Hypothalamus (tissue), 51 donors: ENCODE results near the gene PEX5L.
"Not testable (repeated sequence)": the region's sequence is repeated elsewhere in the genome, so short reads cannot be mapped to it uniquely, and the experiment has no call there.

Experiments
- DNase-seq, 51 donors: peaks; one replicate each; lab custom pipeline; 2025; lab: John Stamatoyannopoulos, UW

The PEX5L gene

DNA sequence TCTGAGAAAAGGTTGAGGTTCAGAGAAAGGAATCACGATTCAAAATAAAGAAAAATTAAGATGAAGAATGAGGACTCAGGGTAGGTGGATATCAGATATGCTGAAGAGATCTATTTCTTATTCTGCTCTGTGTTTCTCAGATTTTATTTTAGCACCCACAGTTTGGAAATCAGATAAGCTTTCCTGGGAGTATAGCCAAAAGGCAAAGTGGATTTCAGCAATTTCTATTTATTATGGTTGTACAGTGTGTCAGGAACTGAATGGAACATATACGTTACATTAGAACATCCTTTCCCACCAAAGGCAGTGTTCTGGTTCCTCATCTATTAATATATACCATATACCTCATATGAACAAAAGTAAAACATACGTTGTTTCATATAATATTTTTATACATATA, 18.9 kb downstream of the PEX5L start:
- DNase-seq: no peak

DNA sequence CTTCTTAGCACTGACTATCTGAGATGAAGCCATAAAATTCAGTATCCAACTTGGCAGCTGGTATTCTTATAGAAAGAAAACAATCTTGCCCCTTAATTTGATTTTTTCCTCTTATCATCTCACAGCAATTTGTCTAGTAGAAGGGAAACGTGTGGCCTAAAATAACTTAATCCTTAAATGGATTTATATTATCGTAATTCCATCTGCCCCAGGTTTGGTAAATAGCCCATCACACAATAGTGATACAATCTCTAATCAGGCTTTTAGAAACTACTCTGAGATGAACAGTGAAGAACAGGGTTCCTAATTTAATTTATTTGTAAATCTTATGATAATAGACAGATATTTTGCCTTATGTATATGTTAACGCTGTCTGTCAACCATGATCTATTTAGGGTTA, 24.8 kb downstream of the PEX5L start:
- DNase-seq: no peak

DNA sequence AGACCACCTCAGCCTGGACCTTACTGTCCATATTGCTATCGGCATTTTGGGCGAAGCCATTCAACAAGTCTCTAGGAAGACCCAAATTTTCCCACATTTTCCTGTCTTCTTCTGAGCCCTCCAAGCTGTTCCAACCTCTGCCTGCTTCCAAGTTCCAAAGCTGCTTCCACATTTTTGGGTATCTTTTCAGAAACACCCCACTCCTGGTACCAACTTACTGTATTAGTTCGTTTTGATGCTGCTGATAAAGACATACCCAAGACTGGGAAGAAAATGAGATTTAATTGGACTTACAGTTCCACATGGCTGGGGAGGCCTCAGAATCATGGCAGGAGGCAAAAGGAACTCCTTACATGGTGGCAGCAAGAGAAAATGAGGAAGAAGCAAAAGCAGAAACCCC, 28.4 kb downstream of the PEX5L start:
- not testable (repeated sequence) for DNase-seq

DNA sequence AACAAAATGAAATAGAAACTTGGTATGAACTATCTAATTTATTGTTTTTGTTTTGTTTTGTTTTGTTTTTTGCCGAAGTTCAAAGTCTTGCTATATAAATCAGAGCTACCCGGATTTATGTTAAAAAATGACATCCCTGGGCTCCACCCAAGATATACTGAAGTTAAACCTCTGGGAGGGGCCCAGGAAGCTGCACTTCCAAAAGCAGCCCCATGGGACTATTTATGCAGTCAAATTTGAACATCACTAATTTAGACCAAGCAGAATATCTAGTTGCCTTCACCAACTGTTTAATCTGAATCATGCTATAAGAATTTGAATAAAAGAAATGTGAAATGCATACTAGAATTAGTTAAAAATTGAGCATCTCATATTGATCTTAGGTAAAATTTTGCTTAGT, 32.2 kb downstream of the PEX5L start:
- DNase-seq: no peak

DNA sequence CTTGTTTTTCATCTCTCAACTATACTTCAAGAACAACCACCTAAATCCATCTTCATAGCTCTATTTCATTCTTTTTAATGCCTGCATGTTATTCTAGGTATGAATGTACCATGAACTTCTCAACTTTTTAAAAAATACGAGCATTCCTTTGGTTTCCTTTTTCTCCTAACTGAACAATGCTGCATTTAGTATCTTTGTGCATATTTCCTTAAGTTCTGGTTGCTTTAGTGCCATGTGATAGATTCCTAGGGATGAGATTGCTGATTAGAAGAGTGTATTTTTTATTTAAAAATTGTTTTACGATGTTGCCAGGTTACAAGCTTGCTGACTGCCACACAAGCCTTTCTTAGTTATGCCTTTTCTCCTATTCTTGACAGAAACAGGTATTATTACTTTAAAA, 34.7 kb downstream of the PEX5L start:
- no peak for DNase-seq

DNA sequence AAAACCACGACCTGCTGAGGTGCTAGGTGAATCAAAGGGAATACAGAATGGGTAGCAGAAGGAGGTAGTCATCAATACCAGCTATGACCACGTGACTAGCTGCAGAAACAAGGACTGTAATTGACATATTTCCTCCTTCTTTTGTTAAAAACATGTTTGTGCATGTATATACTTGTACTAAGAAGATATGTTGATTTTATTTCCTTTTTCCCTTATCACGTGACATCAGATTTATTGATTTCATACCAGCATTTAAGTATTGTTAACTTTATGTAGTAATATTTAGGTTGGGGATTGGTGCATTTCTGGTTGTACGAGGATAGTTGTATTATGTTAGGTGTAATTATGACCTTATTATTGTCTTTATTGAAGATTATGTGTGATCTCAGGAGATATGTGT, 36.2 kb downstream of the PEX5L start:
- DNase-seq: no peak

DNA sequence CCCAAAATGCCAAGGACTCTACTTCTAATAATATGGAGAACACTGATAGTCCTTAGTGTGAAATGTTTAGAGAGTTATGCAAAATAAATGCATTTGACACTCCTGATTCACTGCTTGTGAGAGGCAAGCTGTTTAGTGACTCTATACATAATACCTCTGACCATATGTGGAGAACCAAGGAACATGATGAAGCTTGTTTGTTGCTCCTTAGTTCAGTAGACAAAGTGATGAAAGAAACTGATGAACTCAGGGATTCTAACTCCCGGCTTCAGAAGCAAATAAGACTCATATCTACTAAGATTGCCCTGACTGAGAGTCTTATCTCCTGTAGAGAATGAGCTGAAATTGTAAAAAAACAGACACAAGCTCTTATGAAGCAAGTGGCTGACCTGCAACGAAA, 41.3 kb downstream of the PEX5L start:
- no peak for DNase-seq

DNA sequence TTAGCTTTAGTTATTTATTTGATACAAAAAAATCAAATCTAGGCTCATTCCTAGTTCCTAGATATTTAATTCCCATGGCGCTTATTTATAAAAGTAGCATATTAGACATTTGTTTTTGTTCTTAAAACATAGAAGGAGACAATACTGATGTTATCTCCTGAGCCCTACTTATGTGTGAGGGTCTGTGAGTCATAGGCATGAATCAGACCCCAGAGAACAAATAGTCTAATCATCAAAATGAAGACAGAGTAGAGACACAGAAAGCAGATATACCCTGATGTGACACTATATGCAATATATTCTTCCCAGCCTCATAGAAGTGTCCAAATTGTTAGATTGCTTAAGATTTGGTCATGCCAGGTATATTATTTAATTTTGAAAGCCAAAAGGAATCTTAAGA, 44.9 kb downstream of the PEX5L start:
- no peak for DNase-seq

DNA sequence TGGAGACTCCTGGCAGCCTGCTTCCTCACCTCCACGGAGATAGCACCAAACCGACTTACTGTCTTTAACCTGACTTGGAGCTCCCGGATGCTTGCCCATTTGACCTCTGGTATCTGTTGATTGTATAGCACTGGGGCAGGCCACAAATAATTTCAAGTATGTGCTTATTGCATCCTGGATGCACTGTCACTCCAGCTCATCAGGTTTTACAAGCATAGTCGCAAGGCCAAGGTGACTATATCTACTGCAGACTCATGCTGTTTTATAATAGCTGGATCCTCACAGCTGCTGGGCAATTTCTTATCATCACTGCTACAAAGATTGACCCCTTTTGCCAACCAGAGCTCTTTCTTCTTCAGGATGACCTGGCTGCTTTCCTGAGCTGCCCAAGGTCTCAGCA, 45.6 kb downstream of the PEX5L start:
- no peak for DNase-seq

DNA sequence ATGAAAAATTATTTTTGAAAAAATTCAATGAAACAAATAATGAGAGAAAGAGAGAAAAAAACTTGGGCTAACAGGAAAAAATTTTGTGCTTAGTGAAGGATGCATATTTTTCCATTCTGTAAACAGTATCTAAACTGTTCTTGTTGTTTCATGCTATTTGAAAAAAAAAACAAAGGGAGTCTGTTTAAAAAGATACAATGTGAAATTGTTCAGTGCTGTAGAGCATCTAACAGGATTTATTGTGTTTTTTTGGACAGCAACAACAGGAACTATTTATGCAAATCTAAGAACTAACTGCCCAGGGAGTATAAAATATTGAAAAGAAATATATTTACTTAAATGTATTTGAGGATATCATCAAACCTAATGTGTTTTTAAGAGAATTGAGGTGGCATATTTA, 55.1 kb downstream of the PEX5L start:
- peak in 1 of 51 donors; percentile 31 for DNase-seq

DNA sequence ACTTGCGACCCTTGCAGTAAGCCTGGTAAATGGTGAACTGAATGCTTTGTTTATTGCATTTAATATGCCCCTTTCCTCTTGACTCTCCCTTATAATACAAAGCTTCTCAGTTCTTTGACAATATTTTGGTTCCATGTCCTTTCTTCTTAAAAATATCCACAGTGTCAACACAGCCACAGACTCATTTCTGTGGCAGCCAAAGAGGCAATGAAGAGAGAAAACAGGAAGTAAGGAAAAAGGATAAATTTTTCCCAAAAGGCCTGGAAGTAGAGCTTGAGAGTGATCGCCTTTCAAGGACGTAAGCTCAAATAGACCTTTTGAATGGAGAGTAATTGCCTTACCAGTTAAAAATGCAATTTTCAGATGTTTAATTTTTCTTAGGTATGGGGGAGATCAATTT, 59.4 kb downstream of the PEX5L start:
- DNase-seq: peak in 1 of 51 donors; percentile 53

DNA sequence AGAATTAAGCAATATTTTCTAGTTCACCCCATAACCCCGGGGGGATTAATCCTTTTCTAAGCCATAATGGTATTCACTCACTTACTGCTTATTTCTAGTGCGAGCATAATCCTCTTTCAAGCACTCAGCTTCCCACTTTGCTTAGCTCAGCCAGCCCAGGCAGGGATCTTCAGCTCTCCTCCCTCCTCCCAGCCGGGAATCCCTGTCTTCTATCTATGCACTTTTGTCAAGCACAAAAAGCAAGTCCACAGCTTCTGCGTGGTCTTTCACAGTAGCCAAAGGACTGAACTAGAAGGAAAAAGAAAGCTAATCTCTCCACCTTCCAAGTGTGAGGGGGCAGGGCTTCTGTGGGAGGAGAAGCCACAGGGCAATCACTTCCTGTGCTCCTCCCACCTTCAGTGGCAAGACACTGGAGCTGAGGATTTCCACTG, 62.8 kb downstream of the PEX5L start:
- DNase-seq: peak in 33 of 51 donors; percentile 3 to 71 (median 33)

DNA sequence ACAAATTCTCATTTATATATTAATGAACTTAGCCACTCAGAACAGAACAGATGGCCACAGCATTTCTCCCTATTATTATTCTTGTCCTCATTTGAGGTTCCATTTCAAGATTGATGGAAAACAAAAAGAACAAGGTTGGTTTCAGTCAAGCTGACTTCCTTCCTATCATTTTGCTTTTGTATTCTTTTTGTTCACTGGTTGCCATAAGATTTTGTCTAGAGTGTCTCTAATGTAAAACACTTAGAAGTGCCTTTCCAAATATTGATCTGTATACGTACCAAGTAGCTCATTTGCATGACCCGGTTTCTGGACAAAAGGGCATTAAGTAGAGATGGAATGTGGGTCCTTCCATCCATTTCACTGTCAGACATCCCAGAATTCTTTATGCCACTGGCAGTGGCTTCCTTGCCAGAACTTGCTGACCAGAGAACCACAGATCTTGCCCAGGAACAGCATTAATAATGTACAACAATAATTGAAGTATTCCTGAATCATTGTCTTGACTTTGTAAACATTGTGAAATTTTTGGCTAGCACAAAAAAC, 63.8 kb downstream of the PEX5L start:
- DNase-seq: peak in 3 of 51 donors; percentile 18 to 55 (median 23)

DNA sequence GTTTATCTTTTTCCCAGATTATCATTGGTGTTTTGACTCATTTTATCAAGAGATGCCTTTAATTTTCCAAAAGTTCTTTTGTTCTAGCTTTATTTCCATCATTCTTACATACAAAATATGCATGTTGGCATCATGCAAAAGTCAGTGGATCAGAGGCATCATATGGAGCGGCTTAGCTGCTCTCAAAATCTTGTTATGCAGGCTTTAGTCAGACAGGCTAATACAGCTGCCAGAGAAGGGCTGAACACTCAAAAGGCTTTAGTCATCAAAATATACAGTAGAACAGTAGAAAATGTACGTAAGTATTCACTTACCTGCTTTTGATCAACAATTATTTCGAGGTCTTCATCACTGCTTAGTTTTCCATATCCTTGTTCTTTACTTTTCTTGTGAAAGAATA, 65.5 kb downstream of the PEX5L start:
- peak in 1 of 51 donors; percentile 28 for DNase-seq

DNA sequence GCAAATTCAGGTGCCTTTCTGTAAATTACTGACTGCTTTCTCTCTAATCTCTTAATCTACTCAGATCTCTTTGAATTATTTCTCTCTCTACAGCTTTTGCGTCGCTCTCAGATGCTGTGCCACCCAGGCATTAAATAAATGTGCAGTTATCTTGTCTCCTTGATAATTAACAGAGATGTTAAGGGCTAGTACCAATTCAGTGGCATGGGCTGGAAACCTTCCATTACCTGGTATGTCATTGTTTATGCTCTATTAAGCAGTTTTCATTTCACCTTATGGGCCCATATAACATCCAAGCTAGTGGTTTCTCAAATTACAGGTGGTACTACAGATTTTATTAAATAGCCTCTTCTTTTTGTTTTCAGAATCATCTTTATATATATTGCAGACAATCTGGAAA, 66.0 kb downstream of the PEX5L start:
- DNase-seq: peak in 1 of 51 donors; percentile 39

DNA sequence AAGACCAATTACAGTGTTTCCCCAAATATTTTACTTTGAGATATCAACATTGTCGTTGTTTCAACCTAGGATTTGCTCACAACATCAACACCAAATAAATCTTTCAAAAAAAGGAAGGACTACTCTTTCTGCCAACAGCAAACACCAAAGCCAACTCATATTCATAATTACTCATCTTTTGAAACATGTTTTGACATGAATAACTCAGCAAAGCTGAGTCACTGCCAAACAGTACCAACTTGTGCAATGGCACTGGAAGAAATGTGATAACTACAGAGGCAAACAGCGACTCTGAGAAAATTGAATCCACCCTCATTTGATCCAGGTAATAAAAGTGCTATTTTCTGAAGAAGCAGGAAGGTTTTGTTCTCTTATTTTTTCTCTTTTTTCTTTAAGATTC, 67.2 kb downstream of the PEX5L start:
- peak in 1 of 51 donors; percentile 36 for DNase-seq

DNA sequence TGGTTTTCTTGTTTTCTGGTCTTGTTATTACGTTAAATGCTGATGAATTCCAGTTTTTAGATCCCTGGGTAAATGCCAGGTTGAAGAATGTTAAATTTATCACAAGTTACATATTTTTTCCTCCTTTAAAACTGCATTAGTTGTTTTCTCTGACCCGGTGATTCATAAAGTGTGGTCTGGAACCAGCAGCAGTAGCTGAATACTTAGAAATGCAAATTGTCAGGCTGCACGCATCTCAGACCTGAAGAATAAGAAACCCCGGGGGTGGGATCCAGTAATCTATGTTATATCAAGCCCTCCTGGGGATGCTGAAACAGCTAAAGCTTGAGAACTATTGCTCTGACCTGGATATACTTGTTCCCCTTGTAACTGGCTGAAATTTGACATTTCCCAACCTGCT, 69.1 kb downstream of the PEX5L start:
- no peak for DNase-seq

DNA sequence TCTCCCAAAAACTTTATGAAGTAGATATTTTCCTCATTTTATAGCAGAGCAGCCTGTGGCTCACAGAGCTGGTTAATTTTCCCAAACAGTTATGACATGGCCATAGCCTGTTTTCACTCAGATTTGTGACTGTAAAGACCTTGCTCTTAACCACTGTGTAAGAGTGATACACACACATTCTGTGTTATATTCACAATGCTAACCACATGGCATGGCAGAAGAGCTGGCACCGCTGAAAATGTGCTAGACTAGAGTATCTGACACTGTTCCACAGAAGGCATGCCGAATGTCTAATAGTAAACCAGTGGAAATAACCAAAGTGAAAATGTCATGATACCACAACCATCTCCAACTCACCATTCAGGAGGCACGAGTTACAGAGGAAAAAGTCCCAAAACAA, 71.8 kb downstream of the PEX5L start:
- DNase-seq: no peak

DNA sequence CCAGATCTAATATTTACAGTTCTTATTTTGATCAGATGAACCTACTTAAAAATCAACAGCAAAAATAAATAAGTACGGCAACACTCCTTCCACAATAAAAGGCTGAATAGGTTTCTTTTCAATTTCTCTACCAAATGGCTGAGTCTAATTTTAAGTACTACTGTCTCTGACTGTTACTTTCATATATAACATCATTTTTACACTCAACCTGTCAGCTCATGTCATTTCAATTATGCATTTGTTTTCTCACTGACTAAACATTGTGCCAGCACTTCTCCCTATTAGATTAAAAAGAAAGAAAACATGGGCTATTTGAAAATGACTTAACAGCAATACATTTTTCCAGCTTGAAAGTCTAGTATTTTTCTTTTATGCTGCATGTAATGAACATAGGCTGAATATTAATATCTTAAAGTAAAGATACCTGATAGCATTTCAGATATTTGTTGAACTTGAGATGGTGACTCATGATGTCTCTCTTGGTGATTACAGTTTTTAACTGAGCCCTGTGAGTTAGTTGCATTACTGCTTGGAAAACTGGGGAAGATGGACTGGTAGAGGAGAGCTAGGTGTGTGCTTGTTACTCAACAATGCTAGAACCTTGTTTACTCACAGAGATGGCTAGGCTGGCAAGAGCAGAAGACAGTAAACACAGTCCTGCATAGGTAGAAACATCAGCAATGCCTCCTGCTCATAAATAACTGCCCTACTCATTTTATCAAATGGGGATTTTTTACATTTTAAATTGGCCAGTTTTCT, 73.9 kb downstream of the PEX5L start:
- DNase-seq: no peak

DNA sequence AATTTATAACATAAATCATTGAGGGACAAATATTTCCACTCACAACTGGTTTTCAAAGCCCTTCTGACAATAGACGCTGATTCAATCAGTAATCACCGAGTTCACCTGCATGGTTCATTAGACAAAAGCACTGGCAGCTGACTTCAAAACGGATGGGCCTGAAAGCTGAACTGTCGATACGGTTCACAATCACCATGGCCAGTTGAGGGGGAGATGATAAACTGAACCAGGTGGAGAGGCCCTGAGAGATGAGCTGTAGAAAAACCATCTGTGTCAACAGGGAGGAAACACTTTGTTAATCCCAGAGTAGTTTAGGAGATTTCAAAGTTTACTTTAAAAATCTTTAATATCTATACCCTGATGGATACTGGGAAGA, 75.0 kb downstream of the PEX5L start:
- DNase-seq: no peak

DNA sequence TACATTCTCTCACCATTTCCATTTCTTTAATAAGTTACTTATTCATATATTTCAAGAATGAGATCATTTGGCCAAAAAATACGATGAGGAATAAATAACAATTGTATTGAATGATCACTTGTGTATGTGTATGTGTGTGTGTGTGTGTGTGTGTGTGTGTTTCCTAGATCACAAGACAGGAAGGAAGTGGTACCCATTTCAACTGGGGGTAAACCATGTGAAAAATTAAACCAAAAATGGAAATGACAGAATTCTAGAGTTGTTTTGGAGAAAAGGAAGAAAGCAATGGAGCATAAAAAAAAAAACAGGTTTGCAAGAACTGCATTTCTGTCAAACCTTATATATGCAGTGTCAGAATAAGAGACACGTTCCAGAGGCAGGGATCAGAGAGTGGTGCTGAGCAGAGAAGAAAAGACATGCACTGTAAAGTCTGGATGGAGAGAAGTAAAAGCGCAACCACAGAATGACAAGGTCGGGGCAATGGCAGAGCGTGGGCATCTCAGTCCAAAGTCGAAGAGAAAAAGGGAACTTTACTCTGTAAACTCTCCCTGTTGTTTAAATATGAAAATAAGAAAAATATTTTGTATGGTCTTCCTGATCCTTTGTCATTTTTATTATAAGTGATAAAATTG, 75.5 kb downstream of the PEX5L start:
- no peak for DNase-seq

DNA sequence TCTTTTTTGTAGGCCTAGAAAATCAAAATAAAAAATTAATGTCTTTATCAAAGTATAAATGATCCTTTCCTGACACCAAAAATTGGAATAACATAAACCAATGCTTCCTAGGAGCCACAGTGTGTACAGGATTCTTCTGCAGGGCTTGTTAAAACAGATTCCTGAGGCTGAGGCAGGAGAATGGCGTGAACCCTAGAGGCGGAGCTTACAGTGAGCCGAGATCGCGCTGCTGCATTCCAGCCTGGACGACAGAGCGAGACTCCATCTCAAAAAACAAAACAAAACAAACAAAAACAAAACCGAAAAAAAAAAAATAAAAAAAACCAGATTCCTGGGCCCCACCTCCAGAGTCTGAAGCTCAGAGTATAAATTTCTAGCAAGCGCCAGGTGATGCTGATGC, 78.0 kb downstream of the PEX5L start:
- no peak for DNase-seq
